Fibroblast of skin of right quadriceps (primary cell): ENCODE measurements around the gene PLRG1.
A peak's percentile ranks its signal among the peaks of the same experiment; 100 is the strongest.

ENCODE experiments used
- DNase-seq: peaks from one replicate; pipeline ENCODE4 v3.0.0-alpha.2; 2013

The PLRG1 gene

GRCh38 chr4:154573190-154573870 is 23.1 kb upstream of the PLRG1 start:
- DNase-seq: no peak

DNA sequence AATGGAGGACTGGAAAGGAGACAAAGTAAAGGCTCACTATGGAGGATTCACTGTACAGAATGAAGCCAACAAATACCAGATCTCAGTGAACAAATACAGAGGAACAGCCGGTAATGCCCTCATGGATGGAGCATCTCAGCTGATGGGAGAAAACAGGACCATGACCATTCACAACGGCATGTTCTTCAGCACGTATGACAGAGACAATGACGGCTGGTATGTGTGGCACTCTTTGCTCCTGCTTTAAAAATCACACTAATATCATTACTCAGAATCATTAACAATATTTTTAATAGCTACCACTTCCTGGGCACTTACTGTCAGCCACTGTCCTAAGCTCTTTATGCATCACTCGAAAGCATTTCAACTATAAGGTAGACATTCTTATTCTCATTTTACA is 19.4 kb upstream of the PLRG1 start:
- DNase-seq: no peak

- DNase-seq: no peak
Measured at GRCh38 chr4:154569028-154569427, 18.8 kb upstream of the PLRG1 start.

DNA sequence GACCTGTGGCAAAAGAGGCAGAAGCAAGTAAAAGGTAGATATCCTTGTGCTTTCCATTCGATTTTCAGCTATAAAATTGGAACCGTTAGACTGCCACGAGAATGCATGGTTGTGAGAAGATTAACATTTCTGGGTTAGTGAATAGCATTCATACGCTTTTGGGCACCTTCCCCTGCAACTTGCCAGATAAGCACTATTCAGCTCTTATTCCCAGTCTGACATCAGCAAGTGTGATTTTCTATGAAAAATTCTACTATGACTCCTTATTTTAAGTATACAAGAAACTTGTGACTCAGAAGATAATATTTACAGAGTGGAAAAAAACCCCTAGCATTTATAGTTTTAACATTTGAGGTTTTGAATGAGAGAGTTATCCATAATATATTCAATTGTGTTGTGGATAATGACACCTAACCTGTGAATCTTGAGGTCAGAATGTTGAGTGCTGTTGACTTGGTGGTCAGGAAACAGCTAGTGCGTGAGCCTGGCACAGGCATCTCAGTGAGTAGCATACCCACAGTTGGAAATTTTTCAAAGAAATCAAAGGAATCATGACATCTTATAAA is 16.5 kb upstream of the PLRG1 start:
- DNase-seq: no peak

- no peak for DNase-seq
Measured at GRCh38 chr4:154565704-154566103, 15.5 kb upstream of the PLRG1 start.

- no peak for DNase-seq
Measured at GRCh38 chr4:154564311-154564710, 14.1 kb upstream of the PLRG1 start.

DNA sequence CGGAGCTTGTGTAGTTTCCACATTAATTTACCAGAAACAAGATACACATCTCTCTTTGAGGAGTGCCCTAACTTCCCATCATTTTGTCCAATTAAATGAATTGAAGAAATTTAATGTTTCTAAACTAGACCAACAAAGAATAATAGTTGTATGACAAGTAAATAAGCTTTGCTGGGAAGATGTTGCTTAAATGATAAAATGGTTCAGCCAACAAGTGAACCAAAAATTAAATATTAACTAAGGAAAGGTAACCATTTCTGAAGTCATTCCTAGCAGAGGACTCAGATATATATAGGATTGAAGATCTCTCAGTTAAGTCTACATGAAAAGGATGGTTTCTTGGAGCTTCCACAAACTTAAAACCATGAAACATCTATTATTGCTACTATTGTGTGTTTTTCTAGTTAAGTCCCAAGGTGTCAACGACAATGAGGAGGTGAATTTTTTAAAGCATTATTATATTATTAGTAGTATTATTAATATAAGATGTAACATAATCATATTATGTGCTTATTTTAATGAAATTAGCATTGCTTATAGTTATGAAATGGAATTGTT is 12.6 kb upstream of the PLRG1 start, which contains the start of gene FGB:
TSS of gene FGB (plus strand) at position 315 of the 558 bp plus-strand sequence. CDS start at position 323, 8 bp downstream.
- no peak for DNase-seq

DNA sequence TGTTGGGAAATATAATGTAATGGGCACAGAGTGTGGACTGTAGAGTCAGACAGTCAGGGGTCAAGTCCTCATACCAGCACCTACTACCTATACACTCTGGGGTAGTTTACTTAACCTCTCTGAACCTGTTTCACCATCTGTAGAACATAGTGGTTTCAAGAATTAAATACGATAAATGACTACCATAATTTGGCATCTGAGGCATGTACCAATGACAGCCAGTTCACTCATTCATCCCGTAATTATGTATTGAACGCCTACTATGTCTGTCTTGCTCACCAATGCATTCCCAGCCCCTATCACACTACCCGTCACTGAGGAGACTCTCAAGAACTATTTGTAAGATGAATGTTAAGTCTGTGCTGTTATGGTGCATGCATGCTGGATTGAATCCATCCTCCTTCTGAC is 10.6 kb upstream of the PLRG1 start:
- peak; percentile 49 for DNase-seq

GRCh38 chr4:154560419-154560801 is 10.2 kb upstream of the PLRG1 start:
- no peak for DNase-seq

DNA sequence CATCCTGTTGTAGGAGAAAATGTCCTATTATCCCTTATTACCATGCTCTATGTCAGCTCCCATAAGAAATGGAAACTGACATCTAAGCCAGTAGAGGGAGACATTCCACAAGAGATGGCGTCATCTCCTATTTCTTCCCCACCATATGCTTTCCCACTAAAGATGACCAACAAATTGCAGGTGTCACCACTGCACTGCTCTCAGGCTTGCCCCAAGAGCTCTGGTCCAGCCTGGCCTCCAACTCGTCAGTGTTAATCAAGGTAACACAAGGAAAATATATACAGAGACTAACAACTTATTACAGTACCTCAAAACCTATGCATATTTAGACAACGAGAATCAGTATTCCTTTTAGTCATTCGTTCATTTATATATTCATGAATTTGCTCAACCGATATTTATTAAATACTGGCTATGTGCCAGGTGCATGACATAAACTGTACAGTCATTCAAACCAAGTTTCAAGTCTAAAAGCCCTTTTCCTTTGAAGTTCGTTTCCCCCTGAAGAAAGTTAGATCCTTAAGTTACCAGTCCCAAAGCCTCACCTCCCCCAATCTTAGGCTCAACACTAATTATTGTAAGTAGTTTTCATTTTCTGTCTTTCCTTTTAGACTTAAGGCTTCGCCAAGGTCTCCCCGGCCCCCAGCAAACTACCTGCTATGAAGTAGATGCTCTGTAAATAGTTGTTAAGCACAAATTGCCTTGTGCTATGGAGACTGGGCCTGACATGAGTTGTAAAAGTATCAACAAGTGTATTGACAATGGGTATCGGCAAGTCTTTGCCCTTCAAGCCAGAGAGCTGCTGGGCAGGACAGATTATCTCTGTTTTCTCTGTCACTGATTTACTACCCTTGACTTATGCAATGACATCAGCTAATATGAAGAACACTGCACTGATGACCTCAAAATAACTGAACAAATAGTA is 9.6 kb upstream of the PLRG1 start:
- peak; percentile 36 for DNase-seq

DNA sequence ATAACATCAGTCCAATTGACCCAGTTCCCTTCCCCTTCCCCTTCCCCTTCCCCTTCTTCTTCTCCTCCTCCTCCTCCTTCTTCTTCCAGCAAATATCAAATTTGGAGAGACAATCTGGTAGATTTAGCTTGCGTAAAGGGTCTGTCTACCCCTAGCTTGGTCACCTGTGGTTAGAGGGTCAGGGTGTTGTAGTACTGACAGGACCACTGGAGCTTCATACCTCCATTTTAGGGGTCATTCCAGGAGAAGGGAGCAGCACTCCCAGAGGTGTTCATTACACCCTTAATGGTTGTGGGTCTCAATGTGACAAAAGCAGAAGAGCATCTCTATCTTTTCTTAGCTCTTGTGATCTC is 8.9 kb upstream of the PLRG1 start:
- no peak for DNase-seq

DNA sequence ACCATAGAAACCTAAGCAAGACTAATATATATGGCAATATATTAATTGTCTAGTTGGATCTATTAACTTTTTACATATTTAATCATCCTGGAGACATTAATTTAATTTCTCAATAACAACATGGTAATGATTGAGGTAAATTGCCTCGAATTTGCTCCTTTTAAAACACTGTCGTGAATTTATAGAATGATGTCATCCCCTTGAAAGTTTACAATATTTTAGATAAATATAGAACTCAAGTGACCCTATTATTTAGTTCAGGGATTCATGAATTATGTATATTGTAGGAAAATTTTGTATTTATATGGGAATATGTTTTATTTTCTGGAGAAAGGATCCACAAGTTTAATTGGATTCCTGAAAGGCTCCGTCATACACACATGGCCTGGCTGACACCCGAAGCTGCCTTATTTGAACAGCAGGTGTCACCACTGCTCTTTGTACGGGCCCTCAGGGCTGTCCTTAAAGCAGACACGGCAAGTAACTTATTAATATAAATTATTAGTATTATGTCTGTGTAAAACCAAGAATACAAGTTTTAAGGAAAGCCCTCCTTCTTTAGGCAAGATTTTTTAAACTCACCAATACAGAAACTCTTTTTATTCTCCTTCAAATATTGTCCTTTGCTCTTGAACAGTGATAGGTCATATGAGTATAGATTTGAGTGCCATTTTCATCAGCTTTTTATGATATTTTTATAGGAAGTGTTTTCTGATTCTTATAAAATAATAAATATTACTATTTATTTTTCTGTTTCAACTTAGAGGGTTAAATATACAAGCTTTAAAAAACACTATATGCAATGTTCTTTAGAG is 1.9 kb upstream of the PLRG1 start:
- peak; percentile 78 for DNase-seq

GRCh38 chr4:154545689-154546088 is 4.5 kb downstream of the PLRG1 start:
- no peak for DNase-seq

DNA sequence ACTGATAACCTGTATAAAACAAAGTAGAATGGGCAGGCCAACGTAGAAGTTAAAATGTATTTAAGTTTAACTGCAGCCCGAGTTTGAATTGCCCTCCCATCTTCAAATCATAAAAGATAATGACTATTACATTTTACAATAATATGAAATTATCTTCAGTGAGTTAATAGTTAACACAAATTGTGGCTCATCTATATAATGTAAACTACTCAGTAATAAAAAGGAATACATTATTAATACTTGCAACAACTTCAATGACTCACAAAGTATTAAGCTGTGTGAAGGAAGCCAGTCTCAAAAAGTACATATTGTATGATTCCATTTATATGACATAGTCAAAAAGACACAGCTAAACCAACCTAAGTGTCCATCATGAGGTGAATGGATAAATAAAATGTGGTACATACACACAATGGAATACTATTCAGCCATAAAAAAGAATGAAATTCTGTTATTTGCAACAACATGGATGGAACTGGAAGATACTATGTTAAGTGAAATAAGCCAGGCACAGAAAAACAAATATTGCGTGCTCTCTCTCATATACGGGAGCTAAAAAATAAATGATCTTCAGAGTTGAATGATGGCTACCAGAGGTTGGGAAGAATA is 7.8 kb downstream of the PLRG1 start:
- DNase-seq: no peak

DNA sequence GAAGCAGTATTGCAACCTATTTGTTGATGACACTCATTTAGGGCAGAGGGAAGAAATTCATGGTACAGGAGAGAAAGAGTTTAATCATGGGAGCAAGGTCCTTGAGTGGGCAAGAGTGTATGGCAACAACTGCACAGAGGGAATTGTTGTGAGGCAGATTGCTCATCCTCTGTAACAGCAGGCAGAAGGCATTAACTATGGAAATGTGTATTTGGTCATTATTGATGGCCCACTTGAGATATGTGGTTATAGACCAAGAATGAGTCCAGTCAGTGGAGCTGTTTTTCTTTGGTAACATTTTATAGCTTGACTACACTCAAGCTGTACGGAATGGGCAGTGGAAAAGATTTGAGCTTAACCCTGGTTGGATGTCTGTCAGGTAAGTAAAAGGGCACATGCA is 15.9 kb downstream of the PLRG1 start:
- DNase-seq: no peak

DNA sequence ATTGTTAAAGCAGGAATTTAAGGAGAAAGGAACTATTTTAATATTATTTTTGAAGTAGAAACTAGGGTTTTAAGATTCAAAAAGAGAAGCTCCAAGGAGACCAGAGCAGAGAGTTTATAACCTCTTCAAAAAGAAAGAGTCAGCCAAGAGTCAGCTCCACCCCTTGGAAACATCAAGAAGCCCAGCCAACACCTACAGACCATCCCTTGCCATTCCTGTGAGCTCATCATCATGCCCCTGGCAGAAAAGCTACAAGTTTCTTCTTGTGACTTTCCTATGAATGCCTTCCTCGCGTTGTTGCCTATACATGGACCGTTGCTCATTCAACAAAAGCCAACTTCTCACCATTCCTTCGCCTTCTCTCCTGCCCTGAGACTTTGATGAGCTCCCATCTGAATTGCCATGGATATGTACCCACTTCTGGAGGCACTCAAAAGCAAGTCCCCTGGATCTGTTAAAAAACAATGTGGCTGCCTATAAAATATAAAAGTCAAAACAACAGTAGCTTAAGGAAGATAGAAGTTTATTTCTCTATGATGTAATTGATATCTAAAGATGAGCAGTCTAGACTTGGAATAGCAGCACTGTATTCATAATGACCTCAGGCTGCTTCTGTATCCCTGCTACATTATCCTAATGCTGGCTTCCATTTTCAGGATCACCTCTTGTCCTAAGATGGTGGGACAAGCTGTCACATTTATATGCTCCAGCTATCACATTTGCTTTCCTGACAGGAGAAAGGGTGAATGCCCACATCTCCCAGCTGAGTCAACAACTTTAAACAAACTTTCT is 20.3 kb downstream of the PLRG1 start:
- DNase-seq: no peak

DNA sequence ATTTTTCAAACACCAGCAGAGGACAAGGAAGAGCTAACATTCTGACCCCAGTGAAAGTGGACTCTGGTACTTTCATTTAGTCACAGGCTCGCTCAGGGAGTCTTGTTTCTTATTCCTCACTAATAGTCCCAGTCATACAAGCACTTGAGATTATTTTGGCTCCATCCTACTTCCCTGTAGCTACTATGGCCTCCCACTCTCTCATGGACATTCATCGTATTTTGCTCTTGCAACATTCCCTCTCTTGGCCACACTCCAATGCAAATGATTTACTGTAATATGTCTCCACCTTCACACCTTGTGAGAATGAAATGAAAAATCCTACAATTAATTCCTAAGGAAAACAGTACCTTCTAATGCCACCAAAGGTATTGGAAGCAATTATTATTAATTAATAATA is 21.3 kb downstream of the PLRG1 start:
- no peak for DNase-seq

DNA sequence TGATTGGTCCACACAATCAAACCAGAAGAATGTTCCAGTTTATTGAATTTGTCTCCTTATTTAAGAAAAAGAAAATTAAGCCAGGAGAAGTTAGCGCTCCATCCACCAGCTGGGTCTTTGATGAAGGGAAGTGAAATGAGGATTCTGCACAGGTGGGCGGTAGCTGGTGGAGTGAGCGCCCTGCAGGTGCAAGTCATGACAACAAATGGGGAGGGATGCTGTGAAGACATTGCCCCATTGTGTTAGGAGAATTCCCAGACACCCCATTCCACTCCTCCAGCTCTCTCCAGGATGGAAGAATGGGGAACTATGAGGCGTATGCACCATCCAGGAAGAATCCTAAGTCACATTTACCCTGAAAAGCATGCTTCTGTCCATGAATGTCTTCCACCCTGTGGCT is 22.9 kb downstream of the PLRG1 start:
- DNase-seq: no peak

DNA sequence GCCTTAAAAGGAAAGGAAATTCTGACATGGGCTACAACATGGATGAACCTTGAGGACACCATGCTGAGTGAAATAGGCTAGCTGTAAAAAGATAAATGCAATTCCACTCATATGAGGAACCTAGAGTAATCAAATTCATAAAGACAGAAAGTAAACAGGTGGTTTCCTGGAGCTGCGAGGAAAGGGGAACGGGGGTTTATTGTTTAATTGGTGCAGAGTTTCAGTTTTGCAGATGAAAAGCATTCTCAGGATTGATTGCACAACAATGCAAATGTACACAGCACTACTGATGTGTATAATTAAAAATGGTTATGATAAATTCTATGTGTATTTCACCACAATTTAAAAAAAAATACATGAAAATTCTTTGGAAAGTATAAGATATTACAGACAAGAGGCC is 24.0 kb downstream of the PLRG1 start:
- no peak for DNase-seq

DNA sequence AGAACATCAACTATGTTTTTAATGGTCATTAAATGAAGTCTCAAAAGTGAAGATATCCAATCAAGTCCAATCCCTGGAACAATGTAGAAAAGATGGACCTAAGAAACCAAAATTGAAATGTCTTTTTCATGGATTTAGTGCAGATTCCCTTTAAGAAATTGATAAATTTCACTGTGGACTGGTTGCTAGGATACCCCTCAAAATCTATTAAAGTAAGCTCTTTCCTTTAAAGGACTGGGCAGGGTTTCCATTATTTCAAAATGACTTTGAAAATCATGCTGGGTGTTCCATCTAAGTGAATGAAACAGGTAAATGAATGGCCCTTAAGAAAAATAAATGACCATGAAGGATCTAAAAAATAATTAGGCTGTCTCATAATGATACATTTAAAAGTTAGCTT is 28.6 kb downstream of the PLRG1 start:
- DNase-seq: no peak

DNA sequence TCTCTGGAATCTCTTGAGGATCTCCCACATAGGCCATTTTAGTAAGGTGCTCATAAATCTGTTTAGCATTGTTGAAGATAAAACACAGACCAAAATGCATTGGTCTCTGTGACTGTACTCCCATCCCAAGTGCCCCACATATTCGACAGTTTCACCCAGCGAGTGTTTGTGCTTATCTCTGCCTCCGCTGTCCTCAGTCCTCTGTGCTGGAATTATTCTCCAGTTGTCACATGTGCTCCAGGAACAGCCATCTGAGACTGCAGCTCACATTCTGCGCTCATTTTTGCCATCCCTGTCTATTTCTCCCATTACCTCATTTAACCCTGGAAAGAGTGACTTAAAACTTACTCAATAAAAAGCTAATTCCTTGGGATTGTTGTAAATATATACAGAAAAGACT is 31.0 kb downstream of the PLRG1 start:
- no peak for DNase-seq

GRCh38 chr4:154517591-154517990 is 32.6 kb downstream of the PLRG1 start:
- DNase-seq: no peak
